Measurements from ENCODE around the gene ALOX5AP. TPM values are rescaled to one million over a fixed set of nuclear protein-coding genes. Genes with fewer than 3 reads are reported as not detected.
A peak's percentile ranks its signal among the peaks of the same experiment; 100 is the strongest.

The ALOX5AP gene
- total RNA-seq, 1 experiment from 2014 or later, result not detected

DNA sequence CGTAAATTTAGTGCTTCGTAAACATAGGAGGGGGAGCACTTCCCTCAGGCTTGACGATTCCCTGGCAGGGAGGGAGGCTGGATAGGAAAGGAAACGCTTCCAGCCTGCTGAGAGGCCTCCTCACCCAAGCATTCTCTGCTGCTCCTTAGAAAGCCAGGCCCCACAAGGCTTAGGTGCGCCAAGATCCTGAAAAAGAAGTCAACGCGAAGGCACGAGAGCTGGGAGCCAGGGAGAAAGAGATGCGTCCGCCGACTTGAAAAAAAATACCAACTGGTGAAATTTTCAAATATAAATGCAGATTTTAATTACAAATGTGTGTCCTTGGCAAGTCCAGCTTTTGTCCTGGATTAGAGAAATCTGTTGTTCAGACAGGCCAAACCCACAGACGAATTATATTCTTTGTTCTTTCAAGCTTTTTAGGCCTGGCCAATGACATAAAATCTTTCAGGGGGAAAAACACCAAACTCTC, 64.0 kb downstream of the ALOX5AP start:
- BruUV-seq (replicated peaks), result no TSS peak
- DNase-seq (no peak), ATAC-seq (no peak)
- H3K9me3 ChIP-seq (ENCODE audit: low read length), result no peaks in the 10 kb centered on the region
- TF ChIP-seq EZH2phosphoT487 (IDR thresholded peaks at IDR 0.05; ENCODE audit: borderline replicate concordance, low read length) (no peak), EZH2 (IDR thresholded peaks at IDR 0.05; ENCODE audit: low read length, unreplicated experiment) (no peak)
- TF ChIP-seq, protein P1, sequence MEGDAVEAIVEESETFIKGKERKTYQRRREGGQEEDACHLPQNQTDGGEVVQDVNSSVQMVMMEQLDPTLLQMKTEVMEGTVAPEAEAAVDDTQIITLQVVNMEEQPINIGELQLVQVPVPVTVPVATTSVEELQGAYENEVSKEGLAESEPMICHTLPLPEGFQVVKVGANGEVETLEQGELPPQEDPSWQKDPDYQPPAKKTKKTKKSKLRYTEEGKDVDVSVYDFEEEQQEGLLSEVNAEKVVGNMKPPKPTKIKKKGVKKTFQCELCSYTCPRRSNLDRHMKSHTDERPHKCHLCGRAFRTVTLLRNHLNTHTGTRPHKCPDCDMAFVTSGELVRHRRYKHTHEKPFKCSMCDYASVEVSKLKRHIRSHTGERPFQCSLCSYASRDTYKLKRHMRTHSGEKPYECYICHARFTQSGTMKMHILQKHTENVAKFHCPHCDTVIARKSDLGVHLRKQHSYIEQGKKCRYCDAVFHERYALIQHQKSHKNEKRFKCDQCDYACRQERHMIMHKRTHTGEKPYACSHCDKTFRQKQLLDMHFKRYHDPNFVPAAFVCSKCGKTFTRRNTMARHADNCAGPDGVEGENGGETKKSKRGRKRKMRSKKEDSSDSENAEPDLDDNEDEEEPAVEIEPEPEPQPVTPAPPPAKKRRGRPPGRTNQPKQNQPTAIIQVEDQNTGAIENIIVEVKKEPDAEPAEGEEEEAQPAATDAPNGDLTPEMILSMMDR (conservative IDR thresholded peaks at IDR 0.05; ENCODE audit: low read depth, low read length), result no peak
- H3K9me2 ChIP-seq (replicated peaks; ENCODE audit: low read length), result no peaks in the 10 kb centered on the region
- CTCF ChIA-PET, result no interaction called here
- no peak overlapping the region for H3K27ac ChIP-seq (ENCODE audit: low read length)
- peaks cover 21% of the 10 kb centered on the region for H3K4me1 ChIP-seq (ENCODE audit: insufficient read depth, low read length)
- no peak overlapping the region for H3K4me3 ChIP-seq (ENCODE audit: low read length)
- H3K9ac ChIP-seq (ENCODE audit: low read length), result no peak overlapping the region
- H3F3A ChIP-seq (ENCODE audit: low read length, unreplicated experiment), result no peaks in the 10 kb centered on the region
- H3K36me3 ChIP-seq (ENCODE audit: low read depth, low read length), result no peaks in the 10 kb centered on the region
- intact Hi-C loops (cut with micrococcal nuclease), result no loop called here
- H3K79me2 ChIP-seq (ENCODE audit: low read length), result no peaks in the 10 kb centered on the region
- H3K27me3 ChIP-seq (ENCODE audit: low read length), result no peaks in the 10 kb centered on the region
- H3K4me2 ChIP-seq (ENCODE audit: low read length), result no peak overlapping the region
- H2AFZ ChIP-seq (ENCODE audit: low read length), result no peak overlapping the region
- POLR2A ChIA-PET (ENCODE audit: unreplicated experiment), result no interaction called here
- H4K20me1 ChIP-seq (ENCODE audit: low read length), result no peaks in the 10 kb centered on the region

GRCh38 chr13:30800107-30800506, 64.8 kb downstream of the ALOX5AP start:
- H3F3A ChIP-seq (ENCODE audit: low read length, unreplicated experiment), result no peaks in the 10 kb centered on the region
- H3K27me3 ChIP-seq (ENCODE audit: low read length), result no peaks in the 10 kb centered on the region
- H3K4me2 ChIP-seq (ENCODE audit: low read length), result no peak overlapping the region
- no peak overlapping the region for H3K4me3 ChIP-seq (ENCODE audit: low read length)
- H3K79me2 ChIP-seq (ENCODE audit: low read length), result no peaks in the 10 kb centered on the region
- CTCF ChIA-PET, result no interaction called here
- H3K9me3 ChIP-seq (ENCODE audit: low read length), result no peaks in the 10 kb centered on the region
- no peak overlapping the region for H3K27ac ChIP-seq (ENCODE audit: low read length)
- intact Hi-C loops (cut with micrococcal nuclease), result loop anchor here (5.0 kb wide), 1 partner anchor 333 kb away; the partner anchor contains the start of gene HMGB1
- POLR2A ChIA-PET (ENCODE audit: unreplicated experiment), result no interaction called here
- H3K36me3 ChIP-seq (ENCODE audit: low read depth, low read length), result no peaks in the 10 kb centered on the region
- TF ChIP-seq EZH2phosphoT487 (IDR thresholded peaks at IDR 0.05; ENCODE audit: borderline replicate concordance, low read length) (no peak), EZH2 (IDR thresholded peaks at IDR 0.05; ENCODE audit: low read length, unreplicated experiment) (no peak)
- TF ChIP-seq, protein P1 (conservative IDR thresholded peaks at IDR 0.05; ENCODE audit: low read depth, low read length), result no peak
- no TSS peak for BruUV-seq (replicated peaks)
- no peaks in the 10 kb centered on the region for H4K20me1 ChIP-seq (ENCODE audit: low read length)
- ATAC-seq (no peak), DNase-seq (no peak)
- H2AFZ ChIP-seq (ENCODE audit: low read length), result no peak overlapping the region
- no peak overlapping the region for H3K9ac ChIP-seq (ENCODE audit: low read length)
- H3K4me1 ChIP-seq (ENCODE audit: insufficient read depth, low read length), result peaks cover 21% of the 10 kb centered on the region
- H3K9me2 ChIP-seq (replicated peaks; ENCODE audit: low read length), result no peaks in the 10 kb centered on the region

DNA sequence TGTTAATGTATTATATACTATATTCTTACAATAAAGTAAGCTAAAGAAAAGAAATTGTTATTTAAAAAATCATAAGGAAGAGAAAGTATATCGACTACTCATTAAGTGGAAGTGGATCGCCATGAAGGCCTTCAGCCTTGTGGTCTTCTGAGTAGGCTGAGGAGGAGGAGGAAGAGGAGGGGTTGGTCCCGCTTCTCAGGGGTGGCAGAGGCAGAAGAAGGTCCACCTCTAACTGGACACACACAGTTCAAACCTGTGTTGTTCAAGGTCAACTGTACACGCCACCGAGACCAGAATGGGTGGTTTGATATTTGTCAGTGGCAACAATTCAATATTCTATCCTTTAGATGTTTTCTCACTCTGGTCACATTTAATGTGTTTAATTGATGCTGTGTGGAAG, 67.2 kb downstream of the ALOX5AP start:
- no peaks in the 10 kb centered on the region for H3K9me3 ChIP-seq (ENCODE audit: low read length)
- BruUV-seq (replicated peaks), result no TSS peak
- H3K4me1 ChIP-seq (ENCODE audit: insufficient read depth, low read length), result no peaks in the 10 kb centered on the region; the same call in 1 of the 2 replicates
- H3K27ac ChIP-seq (ENCODE audit: low read length), result no peak overlapping the region
- peak overlapping the region; percentile 65 for H2AFZ ChIP-seq (ENCODE audit: low read length)
- no peak overlapping the region for H3K9ac ChIP-seq (ENCODE audit: low read length)
- H3K4me2 ChIP-seq (ENCODE audit: low read length), result no peak overlapping the region; the same call in 1 of the 2 replicates
- no peak overlapping the region for H3K4me3 ChIP-seq (ENCODE audit: low read length)
- no peaks in the 10 kb centered on the region for H4K20me1 ChIP-seq (ENCODE audit: low read length)
- ChIA-PET CTCF (no interaction called here), POLR2A (ENCODE audit: unreplicated experiment) (interaction anchor here (0.6 kb wide), 1 partner anchor 296 kb away, joined by 3 read pairs; no protein-coding TSS in a partner anchor)
- no peaks in the 10 kb centered on the region for H3K79me2 ChIP-seq (ENCODE audit: low read length)
- ATAC-seq (no peak), DNase-seq (no peak)
- H3K36me3 ChIP-seq (ENCODE audit: low read depth, low read length), result no peaks in the 10 kb centered on the region
- no peaks in the 10 kb centered on the region for H3K9me2 ChIP-seq (replicated peaks; ENCODE audit: low read length)
- TF ChIP-seq, protein P1 (conservative IDR thresholded peaks at IDR 0.05; ENCODE audit: low read depth, low read length), result no peak
- TF ChIP-seq EZH2phosphoT487 (IDR thresholded peaks at IDR 0.05; ENCODE audit: borderline replicate concordance, low read length) (no peak), EZH2 (IDR thresholded peaks at IDR 0.05; ENCODE audit: low read length, unreplicated experiment) (no peak)
- no peaks in the 10 kb centered on the region for H3K27me3 ChIP-seq (ENCODE audit: low read length)
- intact Hi-C loops (cut with micrococcal nuclease), result loop anchor here (2.0 to 5.0 kb wide), 4 partner anchors 126 to 335 kb away; partner anchors contain the start of genes HMGB1 and USPL1
- H3F3A ChIP-seq (ENCODE audit: low read length, unreplicated experiment), result no peaks in the 10 kb centered on the region

Data from PC-3 (cell line).